Neural crest cell (in vitro differentiated cells): ENCODE results near the gene TAF4. TPM values are rescaled to one million over a fixed set of nuclear protein-coding genes. Genes with fewer than 3 reads are reported as not detected.

Experiments used
- DNase-seq: peaks from one replicate; pipeline ENCODE4 v3.0.0; 2021; ENCODE audit warnings: low read depth, mixed read lengths, low spot score
- H3K27ac Mint-ChIP-seq: one replicate; pipeline ENCODE4 v1.8.0; 2021; ENCODE audit warnings: mild to moderate bottlenecking, mixed read lengths; ENCODE audit not compliant: unreplicated experiment
- H3K27me3 Mint-ChIP-seq: 2 replicates; pipeline ENCODE4 v1.8.0; 2021; ENCODE audit warnings: low read depth, mild to moderate bottlenecking, mixed read lengths
- H3K36me3 Mint-ChIP-seq: 2 replicates; pipeline ENCODE4 v1.8.0; 2021; ENCODE audit warnings: low read depth, mild to moderate bottlenecking, mixed read lengths
- H3K4me1 Mint-ChIP-seq: 2 replicates; pipeline ENCODE4 v1.8.0; 2021; ENCODE audit warnings: mixed read lengths
- H3K4me3 Mint-ChIP-seq: one replicate; pipeline ENCODE4 v1.8.0; 2021; ENCODE audit warnings: mild to moderate bottlenecking, mixed read lengths
- H3K9me3 Mint-ChIP-seq: 2 replicates; pipeline ENCODE4 v1.8.0; 2021; ENCODE audit warnings: mixed read lengths
- CTCF ChIP-seq: fragments of 200-600 bp; sonication (generic); conservative IDR thresholded peaks from 2 replicates; pipeline ENCODE4 v1.5.0; 2021; ENCODE audit warnings: antibody characterized with exemption, mild to moderate bottlenecking
- total RNA-seq: library from RNA; stranded (reverse); gene quantifications from 2 replicates; pipeline ENCODE4 v1.2.1, GENCODE V29; 2021

The TAF4 gene
- total RNA-seq, 1 donor from 2014 or later: 33.6 TPM

GRCh38 chr20:61955668-61956395, 109.8 kb downstream of the TAF4 start:
- H3K4me3 Mint-ChIP-seq: no peak overlapping the region
- TF ChIP-seq CTCF: no peak
- H3K4me1 Mint-ChIP-seq: peaks cover 7% of the 10 kb centered on the region
- no peaks in the 10 kb centered on the region for H3K36me3 Mint-ChIP-seq
- peaks cover 19% of the 10 kb centered on the region for H3K27me3 Mint-ChIP-seq
- H3K27ac Mint-ChIP-seq: no peak overlapping the region
- no peak for DNase-seq
- no peaks in the 10 kb centered on the region for H3K9me3 Mint-ChIP-seq

DNA sequence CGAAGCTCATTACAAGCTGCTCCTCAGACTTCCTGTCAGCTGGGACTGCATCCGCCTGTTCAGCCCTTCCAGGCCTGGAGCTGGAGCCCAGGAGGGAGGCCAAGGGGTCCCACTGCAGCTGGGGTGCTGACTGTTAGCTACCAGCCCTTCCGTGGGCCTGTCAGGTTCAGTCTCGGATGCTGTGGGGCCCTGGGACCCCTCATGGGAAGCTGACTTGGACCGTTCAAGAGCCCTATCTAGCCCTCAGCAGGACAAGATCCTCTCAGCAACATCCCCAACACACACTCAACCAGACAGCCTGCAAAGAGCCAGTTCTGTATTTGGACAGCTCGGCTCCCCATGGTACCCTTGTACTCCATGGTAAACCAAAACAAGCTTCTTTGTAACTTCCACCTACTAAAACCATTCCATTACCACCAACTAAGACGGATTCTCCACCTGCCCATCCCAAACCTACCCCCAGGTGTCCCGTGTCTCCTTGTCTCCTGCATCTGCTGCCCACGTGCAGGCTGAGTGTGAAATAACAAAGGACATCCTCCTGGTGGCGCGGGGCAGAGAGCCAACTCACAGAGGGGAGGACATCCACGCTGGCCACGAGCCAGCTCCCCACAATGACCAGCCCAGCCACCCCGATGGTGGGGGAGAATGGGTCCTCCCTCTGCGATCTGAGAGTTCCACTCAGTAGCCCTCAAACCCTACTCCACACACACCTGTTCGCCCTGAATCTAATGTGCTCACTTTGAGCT, 111.2 kb downstream of the TAF4 start:
- no peak for DNase-seq
- TF ChIP-seq CTCF: no peak
- no peaks in the 10 kb centered on the region for H3K9me3 Mint-ChIP-seq
- H3K4me1 Mint-ChIP-seq: peaks cover 7% of the 10 kb centered on the region
- peaks cover 19% of the 10 kb centered on the region for H3K27me3 Mint-ChIP-seq
- no peaks in the 10 kb centered on the region for H3K36me3 Mint-ChIP-seq
- H3K4me3 Mint-ChIP-seq: no peak overlapping the region
- no peak overlapping the region for H3K27ac Mint-ChIP-seq

GRCh38 chr20:61953037-61954021, 112.4 kb downstream of the TAF4 start:
- Mint-ChIP-seq H3K4me3 (no peak overlapping the region), H3K27me3 (peaks cover 19% of the 10 kb centered on the region), H3K27ac (no peak overlapping the region), H3K4me1 (peaks cover 7% of the 10 kb centered on the region), H3K9me3 (no peaks in the 10 kb centered on the region), H3K36me3 (no peaks in the 10 kb centered on the region)
- no peak for TF ChIP-seq CTCF
- no peak for DNase-seq

GRCh38 chr20:61951695-61952533, 113.8 kb downstream of the TAF4 start:
- Mint-ChIP-seq H3K36me3 (no peaks in the 10 kb centered on the region), H3K4me3 (no peak overlapping the region), H3K27ac (no peak overlapping the region), H3K27me3 (peaks cover 19% of the 10 kb centered on the region), H3K9me3 (no peaks in the 10 kb centered on the region), H3K4me1 (peaks cover 7% of the 10 kb centered on the region)
- no peak for TF ChIP-seq CTCF
- DNase-seq: peak; percentile 73
